Right lobe of liver (tissue), 6 donors: ENCODE results near the gene DIPK1A. TPM values are rescaled to one million over a fixed set of nuclear protein-coding genes. Genes with fewer than 3 reads are reported as not detected.

ENCODE experiments used
- ATAC-seq, 4 donors: fragments of 200-7000 bp; cut with Tn5 transposase; one replicate each; pipeline ENCODE4 v1.9.1; 2020; ENCODE audit warnings: mild to moderate bottlenecking in 4 of 4, moderate library complexity in 4 of 4
- DNase-seq, 3 donors: peaks; one replicate each; pipeline ENCODE4 v3.0.0-alpha.2; 2020
- H3K27ac ChIP-seq, 3 donors: fragments of 200-600 bp; one replicate each; pipeline ENCODE4 v1.8.0; 2022
- H3K27me3 ChIP-seq, 2 donors: fragments of 200-600 bp; one replicate each; pipeline ENCODE4 v1.8.0; 2022
- H3K36me3 ChIP-seq, 4 donors: fragments of 200-600 bp; sonication (generic) in 1 of 4; one replicate each; pipeline versions ENCODE4 v1.5.1 to v1.8.0; 2017 to 2022; ENCODE audit warnings: control low read depth in 1 of 4
- H3K4me1 ChIP-seq, 4 donors: fragments of 200-600 bp; sonication (generic) in 1 of 4; one replicate each; pipeline versions ENCODE4 v1.5.1 to v1.8.0; 2017 to 2022; ENCODE audit warnings: control low read depth in 1 of 4
- H3K4me3 ChIP-seq, 3 donors: fragments of 200-600 bp; one replicate each; pipeline ENCODE4 v1.8.0; 2022
- H3K9me3 ChIP-seq, 4 donors: fragments of 200-600 bp; sonication (generic) in 1 of 4; one replicate each; pipeline versions ENCODE4 v1.5.1 to v1.8.0; 2017 to 2022; ENCODE audit warnings: control low read depth in 1 of 4
- POLR2A ChIP-seq: fragments of 450-650 bp; IDR thresholded peaks from one replicate; pipeline ENCODE4 v1.6.1; 2017; ENCODE audit warnings: antibody characterized with exemption, mild to moderate bottlenecking
- WGBS: methylation state at CpG from one replicate; pipeline ENCODE4 v1.1.6; 2018; ENCODE audit warnings: low coverage, low lambda C conversion rate; ENCODE audit not compliant: insufficient coverage; ENCODE audit errors: missing lambda C conversion rate; 5-methylcytosine and 5-hydroxymethylcytosine counted together
- intact Hi-C, 2 donors: fragments of 100-400 bp; cut with DNase I; formaldehyde crosslinking; loops; one replicate each; pipeline versions ENCODE4 v1.11.2 to v1.14.1; 2022
- total RNA-seq, 6 experiments: library from RNA; depleted of rRNA in 2 of 6; stranded (reverse); fragments of >200 nt in 2 of 6; fragmentation: NEBNext Ultra II Directional in 3 of 6; extraction: Animal tissue kit (Norgen Biotek cat#: 25700) in 3 of 6; gene quantifications; one replicate each; pipeline versions ENCODE4 v1.1.0 to v1.2.4, GENCODE V29; 2016 to 2023
- TF ChIP-seq, protein P1 (sequence below), 4 donors: fragments of 200-600 bp in 3 of 4; fragments of 450-650 bp in 1 of 4; IDR thresholded peaks; one replicate each; pipeline versions ENCODE4 v1.5.1 to v1.8.0; 2016 to 2022; ENCODE audit warnings: antibody characterized with exemption in 4 of 4, mild to moderate bottlenecking in 2 of 4
- donor health status: DM: no; HTN: yes; CAD: no.
- donor health status: DM: no; HTN: no; CAD: no.
- donor health status: DM: no; HTN: no; CAD: no.
- donor health status: DM: no; HTN: yes; CAD: no.
- donor health status: DM: no; HTN: yes; CAD: no.

The DIPK1A gene
- total RNA-seq, 6 experiments from 2014 or later = 10.8 to 25.3 (median 15.1) TPM

GRCh38 chr1:92993581-92993980 is 32.3 kb upstream of the DIPK1A start:
- no peak overlapping the region for H3K4me3 ChIP-seq
- no peak for DNase-seq
- no peak for ATAC-seq
- no peaks in the 10 kb centered on the region for H3K36me3 ChIP-seq
- no peak overlapping the region for H3K27ac ChIP-seq
- intact Hi-C loops = no loop called here
- TF ChIP-seq, protein P1, sequence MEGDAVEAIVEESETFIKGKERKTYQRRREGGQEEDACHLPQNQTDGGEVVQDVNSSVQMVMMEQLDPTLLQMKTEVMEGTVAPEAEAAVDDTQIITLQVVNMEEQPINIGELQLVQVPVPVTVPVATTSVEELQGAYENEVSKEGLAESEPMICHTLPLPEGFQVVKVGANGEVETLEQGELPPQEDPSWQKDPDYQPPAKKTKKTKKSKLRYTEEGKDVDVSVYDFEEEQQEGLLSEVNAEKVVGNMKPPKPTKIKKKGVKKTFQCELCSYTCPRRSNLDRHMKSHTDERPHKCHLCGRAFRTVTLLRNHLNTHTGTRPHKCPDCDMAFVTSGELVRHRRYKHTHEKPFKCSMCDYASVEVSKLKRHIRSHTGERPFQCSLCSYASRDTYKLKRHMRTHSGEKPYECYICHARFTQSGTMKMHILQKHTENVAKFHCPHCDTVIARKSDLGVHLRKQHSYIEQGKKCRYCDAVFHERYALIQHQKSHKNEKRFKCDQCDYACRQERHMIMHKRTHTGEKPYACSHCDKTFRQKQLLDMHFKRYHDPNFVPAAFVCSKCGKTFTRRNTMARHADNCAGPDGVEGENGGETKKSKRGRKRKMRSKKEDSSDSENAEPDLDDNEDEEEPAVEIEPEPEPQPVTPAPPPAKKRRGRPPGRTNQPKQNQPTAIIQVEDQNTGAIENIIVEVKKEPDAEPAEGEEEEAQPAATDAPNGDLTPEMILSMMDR (IDR thresholded peaks at IDR 0.05) = no peak
- TF ChIP-seq POLR2A = no peak
- H3K4me1 ChIP-seq = peaks cover 0 to 9% (median 0%) of the 10 kb centered on the region in 4 donors
- no peaks in the 10 kb centered on the region for H3K9me3 ChIP-seq
- WGBS = no CpG with 5 or more reads among the region's 1 CpG
- H3K27me3 ChIP-seq = no peaks in the 10 kb centered on the region

GRCh38 chr1:92992877-92993276 is 31.6 kb upstream of the DIPK1A start:
- no peak overlapping the region for H3K27ac ChIP-seq
- H3K36me3 ChIP-seq = no peaks in the 10 kb centered on the region
- H3K9me3 ChIP-seq = no peaks in the 10 kb centered on the region
- TF ChIP-seq, protein P1 (IDR thresholded peaks at IDR 0.05) = no peak
- TF ChIP-seq POLR2A = no peak
- DNase-seq = no peak
- ATAC-seq = no peak
- no peak overlapping the region for H3K4me3 ChIP-seq
- 77% methylated on average over 1 of the region's 1 CpG for WGBS
- peaks cover 0 to 9% (median 0%) of the 10 kb centered on the region in 4 donors for H3K4me1 ChIP-seq
- intact Hi-C loops = no loop called here
- H3K27me3 ChIP-seq = no peaks in the 10 kb centered on the region

DNA sequence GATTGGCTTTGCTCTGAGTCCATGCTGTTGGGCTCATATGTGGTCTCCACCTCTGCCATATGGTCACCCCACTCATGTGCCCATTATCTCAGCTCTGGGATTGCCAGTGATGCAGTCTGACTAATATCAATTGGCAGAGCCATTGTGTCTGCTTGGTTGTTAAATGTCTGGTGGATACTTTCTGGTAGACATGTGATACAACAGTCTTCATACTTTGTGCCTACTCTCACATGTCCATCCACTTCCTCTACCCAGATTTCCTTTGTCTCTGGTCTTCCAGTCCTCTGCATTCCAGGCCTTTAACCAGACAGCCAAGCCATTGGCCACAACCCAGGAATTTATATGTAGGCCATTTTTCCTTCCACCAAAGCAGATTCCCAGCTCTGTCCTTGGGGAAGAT is 30.8 kb upstream of the DIPK1A start:
- Histone ChIP-seq H3K36me3 (no peaks in the 10 kb centered on the region), H3K27ac (no peak overlapping the region), H3K4me3 (no peak overlapping the region), H3K9me3 (no peaks in the 10 kb centered on the region), H3K27me3 (no peaks in the 10 kb centered on the region), H3K4me1 (peaks cover 0 to 9% (median 0%) of the 10 kb centered on the region in 4 donors)
- DNase-seq = no peak
- TF ChIP-seq, protein P1 (IDR thresholded peaks at IDR 0.05) = no peak
- no peak for TF ChIP-seq POLR2A
- no peak for ATAC-seq
- intact Hi-C loops = no loop called here

DNA sequence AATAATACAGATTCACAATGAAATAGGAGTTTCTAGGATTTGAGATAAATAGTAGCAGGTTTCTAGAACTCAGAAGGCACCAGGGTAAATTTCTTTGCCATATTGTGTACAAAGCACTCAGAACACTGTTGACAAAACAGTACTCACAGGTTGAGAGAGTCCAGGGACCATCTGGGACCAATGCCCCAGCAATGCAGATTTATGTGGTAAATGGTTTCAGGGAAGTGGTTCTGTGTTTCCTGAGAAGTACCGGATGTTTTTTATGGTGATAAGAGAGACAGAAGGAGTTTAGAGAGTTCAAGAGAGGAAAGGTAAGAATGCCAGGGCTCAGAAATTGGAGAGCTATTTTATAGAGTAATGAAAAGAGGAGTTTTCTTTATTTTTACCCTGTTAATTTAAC is 29.6 kb upstream of the DIPK1A start:
- no peaks in the 10 kb centered on the region for H3K9me3 ChIP-seq
- H3K27ac ChIP-seq = no peak overlapping the region
- TF ChIP-seq, protein P1 (IDR thresholded peaks at IDR 0.05) = no peak
- TF ChIP-seq POLR2A = no peak
- DNase-seq = no peak
- WGBS = 36% methylated on average over 1 of the region's 1 CpG
- H3K36me3 ChIP-seq = no peaks in the 10 kb centered on the region
- H3K27me3 ChIP-seq = no peaks in the 10 kb centered on the region
- intact Hi-C loops = no loop called here
- peaks cover 0 to 5% (median 0%) of the 10 kb centered on the region in 4 donors for H3K4me1 ChIP-seq
- H3K4me3 ChIP-seq = no peak overlapping the region
- ATAC-seq = no peak
